Muscle layer of colon (tissue), 2 donors: ENCODE data around the gene UBTD1.
"Not testable (repeated sequence)": the region's sequence is repeated elsewhere in the genome, so short reads cannot be mapped to it uniquely, and the experiment has no call there.

Experiments
- H3K27ac ChIP-seq: one replicate; pipeline ENCODE4 v1.7.0; 2013; ENCODE audit warnings: low read depth, mild to moderate bottlenecking, low read length, moderate library complexity
- H3K27me3 ChIP-seq, 2 donors: one replicate each; pipeline ENCODE4 v1.7.0; 2013; ENCODE audit warnings: low read length in 2 of 2, mild to moderate bottlenecking in 2 of 2; ENCODE audit not compliant: insufficient read depth in 2 of 2, control insufficient read depth in 1 of 2
- H3K36me3 ChIP-seq: one replicate; pipeline ENCODE4 v1.7.0; 2013; ENCODE audit warnings: mild to moderate bottlenecking, low read length; ENCODE audit not compliant: insufficient read depth
- H3K4me1 ChIP-seq: one replicate; pipeline ENCODE4 v1.7.0; 2013; ENCODE audit warnings: mild to moderate bottlenecking, low read length; ENCODE audit not compliant: insufficient read depth
- H3K4me3 ChIP-seq, 2 donors: one replicate each; pipeline ENCODE4 v1.7.0; 2013; ENCODE audit warnings: low read length in 2 of 2, low read depth in 1 of 2, mild to moderate bottlenecking in 1 of 2, moderate library complexity in 1 of 2
- H3K9ac ChIP-seq: one replicate; pipeline ENCODE4 v1.7.0; 2013; ENCODE audit warnings: low read length
- H3K9me3 ChIP-seq: one replicate; pipeline ENCODE4 v1.7.0; 2013; ENCODE audit warnings: mild to moderate bottlenecking, low read length
- donor health status: abdominal sarcoma.
- donor health status: Adenocarcinoma of cecum.

UBTD1 gene

DNA sequence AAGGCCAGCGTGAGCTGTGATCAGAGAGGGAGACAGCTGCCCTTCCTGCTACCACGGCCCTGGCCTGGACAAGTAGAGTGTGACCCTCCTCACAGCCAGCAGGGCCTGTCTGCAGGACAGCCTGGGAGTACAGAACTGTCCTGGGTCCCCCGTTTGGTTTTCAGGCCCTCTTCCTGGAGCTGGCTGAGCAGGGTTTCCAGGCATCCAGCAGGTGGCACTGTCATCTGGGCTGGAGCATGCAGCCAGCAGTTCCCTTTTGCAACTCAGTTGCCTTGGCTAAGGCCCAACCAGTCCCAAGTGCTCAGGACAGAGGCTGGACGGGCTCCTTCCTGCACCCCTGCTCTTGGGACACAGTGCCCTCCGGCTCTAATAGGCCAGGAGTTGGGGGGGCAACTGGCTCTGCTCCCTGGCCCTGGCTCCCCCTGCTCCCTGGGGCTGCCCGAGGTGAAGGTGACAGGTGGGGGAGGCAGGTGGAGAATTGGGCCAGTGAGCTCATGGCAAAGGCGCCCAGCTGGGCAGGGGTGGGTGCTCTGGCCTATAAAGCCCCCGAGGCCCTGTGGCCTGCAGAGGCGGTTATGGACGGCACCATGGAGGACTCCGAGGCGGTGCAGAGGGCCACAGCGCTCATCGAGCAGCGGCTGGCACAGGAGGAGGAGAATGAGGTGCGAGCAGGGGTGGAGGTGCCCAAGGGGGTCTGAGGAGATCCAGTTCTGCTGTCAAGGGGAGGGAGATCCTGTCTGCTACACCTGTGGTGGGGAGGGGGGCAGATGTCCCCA, 73.7 kb downstream of the UBTD1 start, which contains the start of gene ANKRD2:
TSS of gene ANKRD2 (plus strand) at position 566 of the 776 bp plus-strand sequence. CDS start at position 576, 10 bp downstream.
- no peak within 1 kb of the TSS for H3K4me3 ChIP-seq
- H3K4me1 ChIP-seq: peaks cover 4% of the 10 kb centered on the region
- H3K27ac ChIP-seq: no peak within 1 kb of the TSS
- H3K9ac ChIP-seq: no peak within 1 kb of the TSS
- no peaks in the 10 kb centered on the region for H3K27me3 ChIP-seq
- peaks cover 6% of the 10 kb centered on the region for H3K36me3 ChIP-seq
- H3K9me3 ChIP-seq: no peaks in the 10 kb centered on the region

GRCh38 chr10:97573021-97573420, 74.3 kb downstream of the UBTD1 start:
- H3K27me3 ChIP-seq: no peaks in the 10 kb centered on the region
- no peaks in the 10 kb centered on the region for H3K9me3 ChIP-seq
- peaks cover 4% of the 10 kb centered on the region for H3K4me1 ChIP-seq
- no peak overlapping the region for H3K4me3 ChIP-seq
- no peak overlapping the region for H3K27ac ChIP-seq
- H3K36me3 ChIP-seq: peaks cover 6% of the 10 kb centered on the region
- no peak overlapping the region for H3K9ac ChIP-seq

- no peak overlapping the region for H3K27ac ChIP-seq
- peaks cover 6% of the 10 kb centered on the region for H3K36me3 ChIP-seq
- H3K4me3 ChIP-seq: no peak overlapping the region
- peaks cover 4% of the 10 kb centered on the region for H3K4me1 ChIP-seq
- no peak overlapping the region for H3K9ac ChIP-seq
- no peaks in the 10 kb centered on the region for H3K27me3 ChIP-seq
- H3K9me3 ChIP-seq: no peaks in the 10 kb centered on the region
These were observed 74.9 kb downstream of the UBTD1 start for GRCh38 chr10:97573672-97574071.

DNA sequence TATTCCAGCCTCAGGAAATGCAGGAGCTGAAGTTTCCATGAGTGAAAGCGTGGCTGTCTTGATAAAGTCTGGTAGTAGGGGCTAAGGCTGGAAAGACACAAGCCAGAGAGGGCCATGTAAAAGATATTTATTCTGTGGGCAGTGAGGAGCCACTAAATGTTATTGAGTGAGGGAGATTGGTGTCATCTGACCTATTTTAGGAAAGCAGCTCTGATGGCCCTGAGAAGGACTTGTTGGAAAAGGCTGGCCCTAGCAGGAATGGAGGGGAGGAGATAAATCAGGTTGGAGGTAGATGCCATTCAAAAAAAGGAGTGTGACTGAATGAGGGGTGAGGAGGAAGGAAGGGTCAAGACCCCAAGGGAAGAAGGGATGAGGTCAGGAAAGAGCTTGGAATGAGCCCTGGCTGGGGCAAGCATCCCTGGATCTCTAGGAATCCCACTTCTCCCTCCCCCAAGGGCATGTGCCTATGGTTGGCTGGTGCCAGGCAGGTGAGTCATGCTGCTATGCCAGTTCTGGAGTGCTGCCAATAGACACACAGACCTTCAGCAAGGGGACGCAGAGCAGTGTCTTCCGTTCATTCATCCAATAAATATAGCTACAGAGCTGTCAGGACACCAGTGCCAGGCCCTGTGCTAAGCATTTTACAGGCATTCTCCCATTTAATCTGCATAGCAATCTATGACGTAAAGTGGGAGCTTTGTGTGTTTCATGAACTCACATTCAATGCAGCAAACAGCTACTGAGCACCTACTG, 75.8 kb downstream of the UBTD1 start:
- H3K9ac ChIP-seq: no peak overlapping the region

GRCh38 chr10:97575127-97575668, 76.5 kb downstream of the UBTD1 start:
- Histone ChIP-seq H3K4me3 (no peak overlapping the region), H3K36me3 (no peaks in the 10 kb centered on the region), H3K27me3 (no peaks in the 10 kb centered on the region), H3K9ac (no peak overlapping the region), H3K27ac (no peak overlapping the region), H3K9me3 (no peaks in the 10 kb centered on the region), H3K4me1 (peaks cover 4% of the 10 kb centered on the region)

More for the DNA sequence above, 75.8 kb downstream of the UBTD1 start:
- peaks cover 4% of the 10 kb centered on the region for H3K4me1 ChIP-seq
- H3K27ac ChIP-seq: no peak overlapping the region
- H3K36me3 ChIP-seq: no peaks in the 10 kb centered on the region
- no peaks in the 10 kb centered on the region for H3K27me3 ChIP-seq
- no peaks in the 10 kb centered on the region for H3K9me3 ChIP-seq
- no peak overlapping the region for H3K4me3 ChIP-seq

- not testable (repeated sequence) for H3K36me3 ChIP-seq, H3K9me3 ChIP-seq, H3K27me3 ChIP-seq, H3K4me1 ChIP-seq, H3K4me3 ChIP-seq, H3K27ac ChIP-seq, H3K9ac ChIP-seq
These were observed 77.8 kb downstream of the UBTD1 start for GRCh38 chr10:97576487-97576886.

GRCh38 chr10:97577701-97578100, 79.0 kb downstream of the UBTD1 start:
- no peak overlapping the region for H3K27ac ChIP-seq
- H3K36me3 ChIP-seq: no peaks in the 10 kb centered on the region
- peaks cover 4% of the 10 kb centered on the region for H3K4me1 ChIP-seq
- no peaks in the 10 kb centered on the region for H3K9me3 ChIP-seq
- H3K27me3 ChIP-seq: no peaks in the 10 kb centered on the region
- no peak overlapping the region for H3K4me3 ChIP-seq
- no peak overlapping the region for H3K9ac ChIP-seq

GRCh38 chr10:97578171-97578844, 79.6 kb downstream of the UBTD1 start:
- no peaks in the 10 kb centered on the region for H3K36me3 ChIP-seq
- H3K4me1 ChIP-seq: peaks cover 4% of the 10 kb centered on the region
- H3K27me3 ChIP-seq: no peaks in the 10 kb centered on the region
- no peak overlapping the region for H3K4me3 ChIP-seq
- H3K9ac ChIP-seq: no peak overlapping the region
- H3K27ac ChIP-seq: no peak overlapping the region
- H3K9me3 ChIP-seq: no peaks in the 10 kb centered on the region

- Histone ChIP-seq H3K36me3 (no peaks in the 10 kb centered on the region), H3K9me3 (no peaks in the 10 kb centered on the region), H3K4me1 (no peaks in the 10 kb centered on the region), H3K4me3 (no peak overlapping the region), H3K9ac (no peak overlapping the region), H3K27ac (no peak overlapping the region), H3K27me3 (no peaks in the 10 kb centered on the region)
These were observed 82.0 kb downstream of the UBTD1 start for GRCh38 chr10:97580421-97581367.

DNA sequence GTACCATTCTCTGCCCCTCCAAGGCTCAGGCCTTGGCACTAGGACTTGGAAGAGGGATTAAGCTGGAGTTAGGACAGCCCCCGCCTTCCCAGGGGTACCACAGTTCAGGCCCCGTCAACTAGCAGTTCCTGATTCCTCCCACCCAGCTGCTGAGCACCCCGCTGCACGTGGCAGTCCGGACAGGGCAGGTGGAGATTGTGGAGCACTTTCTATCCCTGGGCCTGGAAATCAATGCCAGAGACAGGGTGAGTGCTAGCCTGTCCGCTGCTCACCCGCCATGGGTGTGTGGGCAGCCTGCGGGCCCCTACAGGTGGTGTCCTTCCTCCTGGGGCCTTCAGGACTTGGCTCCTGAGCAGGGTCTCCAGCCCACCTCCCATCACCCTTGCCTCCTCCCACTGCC, 83.4 kb downstream of the UBTD1 start:
- H3K4me1 ChIP-seq: no peaks in the 10 kb centered on the region
- H3K9ac ChIP-seq: no peak overlapping the region
- no peaks in the 10 kb centered on the region for H3K27me3 ChIP-seq
- H3K36me3 ChIP-seq: no peaks in the 10 kb centered on the region
- H3K9me3 ChIP-seq: no peaks in the 10 kb centered on the region
- no peak overlapping the region for H3K4me3 ChIP-seq
- no peak overlapping the region for H3K27ac ChIP-seq
